ENCODE measurements around the gene DHODH.
A peak's percentile ranks its signal among the peaks of the same experiment; 100 is the strongest.
"Not testable (repeated sequence)": the region's sequence is repeated elsewhere in the genome, so short reads cannot be mapped to it uniquely, and the experiment has no call there.

The DHODH gene

GRCh38 chr16:72008424-72009216 lies at the start of gene DHODH:
DHODH (plus strand) TSS chr16:72008744; CDS start chr16:72008765, 21 bp downstream.
- DNase-seq (ENCODE audit: low read depth in 2 of 2) = peak; percentile 97 to 98

- peak; percentile 61 to 73 for DNase-seq (ENCODE audit: low read depth in 2 of 2)
Observed at GRCh38 chr16:71961066-71962039, 47.2 kb upstream of the DHODH start.

- no peak for DNase-seq (ENCODE audit: low read depth in 2 of 2)
Observed at GRCh38 chr16:71963125-71963875, 45.2 kb upstream of the DHODH start.

GRCh38 chr16:71965223-71965622 lies 43.3 kb upstream of the DHODH start:
- no peak for DNase-seq (ENCODE audit: low read depth in 2 of 2)

- DNase-seq (ENCODE audit: low read depth in 2 of 2) = no peak
Observed at GRCh38 chr16:71966932-71967331, 41.6 kb upstream of the DHODH start.

- no peak for DNase-seq (ENCODE audit: low read depth in 2 of 2)
Observed at GRCh38 chr16:71969353-71969752, 39.2 kb upstream of the DHODH start.

- DNase-seq (ENCODE audit: low read depth in 2 of 2) = no peak
Observed at GRCh38 chr16:71971571-71971970, 37.0 kb upstream of the DHODH start.

GRCh38 chr16:71972356-71972755 lies 36.2 kb upstream of the DHODH start:
- DNase-seq (ENCODE audit: low read depth in 2 of 2) = no peak

DNA sequence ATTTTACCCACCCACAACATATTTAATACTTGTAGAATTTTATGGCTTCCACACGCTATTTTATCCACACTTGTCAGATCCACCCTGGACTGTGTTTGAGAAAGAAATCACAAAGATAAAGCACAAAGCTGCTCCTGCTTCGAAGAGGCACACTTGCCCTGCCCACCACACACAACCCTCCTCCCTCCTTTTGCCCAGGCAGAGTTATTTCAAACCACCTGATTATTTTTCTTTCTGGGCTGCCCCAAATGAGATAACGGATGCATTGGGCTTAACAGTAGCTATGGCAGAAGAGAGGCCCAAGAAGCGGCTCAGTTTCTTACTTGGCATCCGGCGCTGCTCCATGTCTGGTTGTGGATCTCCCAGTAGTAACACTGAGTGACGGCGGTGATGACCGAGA lies 35.5 kb upstream of the DHODH start:
- DNase-seq (ENCODE audit: low read depth in 2 of 2) = no peak

DNA sequence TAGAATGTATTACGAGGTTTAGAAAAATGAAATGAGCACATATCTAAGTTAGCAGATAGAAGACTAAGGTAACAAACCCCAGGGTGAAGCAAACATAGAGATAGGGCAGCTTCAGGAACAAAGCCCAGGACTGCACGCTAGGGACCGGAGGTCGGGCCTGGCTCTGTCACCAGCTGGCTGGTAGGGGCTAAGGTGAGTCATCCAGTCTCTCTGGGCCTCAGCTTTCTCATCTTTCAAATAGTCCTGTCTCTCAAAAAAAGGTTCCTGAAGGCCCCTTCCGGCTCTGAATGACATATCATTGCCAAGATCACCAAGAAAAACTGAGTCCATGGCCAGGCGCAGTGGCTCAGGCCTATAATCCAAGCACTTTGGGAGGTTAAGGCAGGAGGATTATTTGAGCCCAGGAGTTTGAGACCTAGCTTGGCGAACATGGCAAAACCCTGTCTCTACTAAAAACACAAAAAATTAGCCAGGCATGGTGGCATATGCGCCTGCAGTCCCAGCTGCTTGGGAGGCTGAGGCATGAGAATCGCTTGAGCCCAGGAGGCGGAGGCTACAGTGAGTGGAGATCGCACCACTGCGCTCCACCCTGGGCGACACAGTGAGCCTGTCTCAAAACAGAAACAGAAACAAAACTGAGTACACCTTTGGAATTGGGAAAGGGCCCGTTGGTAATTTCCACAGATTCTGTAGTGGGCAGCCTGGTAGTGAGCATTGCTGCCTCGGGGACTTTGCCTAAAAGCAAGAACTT lies 34.3 kb upstream of the DHODH start:
- DNase-seq (ENCODE audit: low read depth in 2 of 2) = no peak

GRCh38 chr16:71985262-71985974 lies 23.1 kb upstream of the DHODH start:
- DNase-seq (ENCODE audit: low read depth in 2 of 2) = no peak

DNA sequence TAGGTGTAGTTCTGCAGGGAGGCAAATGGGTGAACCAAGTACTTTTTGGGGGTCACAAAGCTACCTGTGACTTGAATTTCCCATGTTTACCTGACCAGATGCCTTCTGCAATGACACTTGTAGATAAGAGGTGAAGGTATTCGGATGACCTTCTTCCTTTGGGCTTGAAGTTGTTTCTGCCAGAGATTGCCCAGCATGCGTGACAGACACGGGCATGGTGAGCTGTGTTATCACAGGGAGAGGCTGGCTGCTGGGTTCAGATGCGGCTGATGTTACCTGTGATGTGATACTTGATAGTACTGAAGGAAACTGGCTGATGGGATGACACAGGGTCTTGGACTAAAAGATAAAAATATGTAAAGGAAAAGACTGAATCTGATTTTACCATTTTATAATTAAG lies 22.4 kb upstream of the DHODH start:
- DNase-seq (ENCODE audit: low read depth in 2 of 2) = no peak

DNA sequence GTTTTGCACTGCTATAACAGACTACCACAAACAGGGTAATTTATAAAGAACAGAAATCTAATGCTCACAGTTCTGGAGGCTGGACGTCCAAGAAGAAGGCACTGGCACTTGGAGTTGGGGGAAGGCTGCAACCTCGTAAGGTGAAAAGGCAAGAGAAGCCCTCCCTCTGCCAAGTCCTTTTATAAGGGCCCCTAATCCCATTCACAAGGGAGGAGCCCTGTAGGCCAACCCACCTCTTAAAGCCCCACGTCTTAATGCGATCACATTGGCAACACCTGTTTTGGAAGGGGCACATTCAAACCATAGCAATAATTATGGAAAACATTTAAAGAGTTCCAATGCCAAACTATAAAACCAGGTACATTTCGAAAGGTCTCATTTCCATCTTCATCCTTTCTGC lies 13.5 kb upstream of the DHODH start:
- no peak for DNase-seq (ENCODE audit: low read depth in 2 of 2)

GRCh38 chr16:71997578-71997977 lies 11.0 kb upstream of the DHODH start:
- DNase-seq (ENCODE audit: low read depth in 2 of 2) = not testable (repeated sequence)

GRCh38 chr16:72001180-72001874 lies 7.2 kb upstream of the DHODH start:
- no peak for DNase-seq (ENCODE audit: low read depth in 2 of 2)

GRCh38 chr16:72002619-72003018 lies 5.9 kb upstream of the DHODH start:
- no peak for DNase-seq (ENCODE audit: low read depth in 2 of 2)

GRCh38 chr16:72008065-72008423 lies 500 bp upstream of the DHODH start:
- not testable (repeated sequence) for DNase-seq (ENCODE audit: low read depth in 2 of 2)

- DNase-seq (ENCODE audit: low read depth in 2 of 2) = no peak
Observed at GRCh38 chr16:72009779-72010178, 1.2 kb downstream of the DHODH start.

GRCh38 chr16:72012607-72013006 lies 4.1 kb downstream of the DHODH start:
- DNase-seq (ENCODE audit: low read depth in 2 of 2) = no peak

DNA sequence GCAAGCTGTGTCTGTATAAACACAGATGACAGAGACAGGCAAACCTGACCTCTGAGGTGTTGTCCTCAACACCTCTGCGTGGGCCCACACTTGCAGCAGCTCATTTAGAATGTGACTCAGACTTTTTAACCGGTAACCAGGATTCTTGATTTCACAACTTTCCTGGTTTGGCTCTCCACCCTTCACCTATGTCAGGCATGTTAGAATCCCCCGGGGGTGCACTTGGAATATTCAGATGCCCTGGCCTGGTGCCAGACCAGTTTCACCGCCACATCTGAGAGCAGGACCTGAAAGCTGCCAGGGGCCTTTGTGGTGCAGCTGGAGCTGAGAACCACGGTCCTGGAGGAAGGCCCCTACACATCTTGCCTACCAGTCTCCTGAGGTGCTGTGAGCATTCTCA lies 4.8 kb downstream of the DHODH start:
- peak in 1 of 2 donors; percentile 9 for DNase-seq (ENCODE audit: low read depth in 2 of 2)
